Nephron progenitor cell (in vitro differentiated cells): ENCODE results near the gene INPP5F.
"Not testable (repeated sequence)": the region's sequence is repeated elsewhere in the genome, so short reads cannot be mapped to it uniquely, and the experiment has no call there.

Source experiments
- DNase-seq: peaks from one replicate; pipeline ENCODE4 v3.0.0; 2021
- H3K27ac Mint-ChIP-seq: 2 replicates; pipeline ENCODE4 v1.8.0; 2021; ENCODE audit warnings: mild to moderate bottlenecking, moderate library complexity, mixed read lengths
- H3K27me3 Mint-ChIP-seq: 2 replicates; pipeline ENCODE4 v1.8.0; 2021; ENCODE audit warnings: mild to moderate bottlenecking, low read depth, mixed read lengths; ENCODE audit not compliant: poor library complexity
- H3K36me3 Mint-ChIP-seq: 2 replicates; pipeline ENCODE4 v1.8.0; 2021; ENCODE audit warnings: low read depth, mixed read lengths
- H3K4me1 Mint-ChIP-seq: 2 replicates; pipeline ENCODE4 v1.8.0; 2021; ENCODE audit warnings: mixed read lengths
- H3K4me3 Mint-ChIP-seq: 2 replicates; pipeline ENCODE4 v1.8.0; 2021; ENCODE audit warnings: mild to moderate bottlenecking, moderate library complexity, mixed read lengths
- H3K9me3 Mint-ChIP-seq: 2 replicates; pipeline ENCODE4 v1.8.0; 2021; ENCODE audit warnings: mild to moderate bottlenecking, moderate library complexity, mixed read lengths
- TF ChIP-seq, protein P1 (sequence below): fragments of 200-600 bp; sonication (generic); IDR thresholded peaks from 2 replicates; pipeline ENCODE4 v1.5.0; 2021; ENCODE audit warnings: antibody characterized with exemption

Gene INPP5F

GRCh38 chr10:119784340-119785067 lies 58.7 kb downstream of the INPP5F start:
- Mint-ChIP-seq H3K27ac (no peak overlapping the region), H3K4me3 (no peak overlapping the region), H3K36me3 (peaks cover 9% of the 10 kb centered on the region), H3K27me3 (peaks cover 2% of the 10 kb centered on the region), H3K9me3 (no peaks in the 10 kb centered on the region), H3K4me1 (peaks cover 21% of the 10 kb centered on the region)
- DNase-seq, result no peak
- TF ChIP-seq, protein P1, sequence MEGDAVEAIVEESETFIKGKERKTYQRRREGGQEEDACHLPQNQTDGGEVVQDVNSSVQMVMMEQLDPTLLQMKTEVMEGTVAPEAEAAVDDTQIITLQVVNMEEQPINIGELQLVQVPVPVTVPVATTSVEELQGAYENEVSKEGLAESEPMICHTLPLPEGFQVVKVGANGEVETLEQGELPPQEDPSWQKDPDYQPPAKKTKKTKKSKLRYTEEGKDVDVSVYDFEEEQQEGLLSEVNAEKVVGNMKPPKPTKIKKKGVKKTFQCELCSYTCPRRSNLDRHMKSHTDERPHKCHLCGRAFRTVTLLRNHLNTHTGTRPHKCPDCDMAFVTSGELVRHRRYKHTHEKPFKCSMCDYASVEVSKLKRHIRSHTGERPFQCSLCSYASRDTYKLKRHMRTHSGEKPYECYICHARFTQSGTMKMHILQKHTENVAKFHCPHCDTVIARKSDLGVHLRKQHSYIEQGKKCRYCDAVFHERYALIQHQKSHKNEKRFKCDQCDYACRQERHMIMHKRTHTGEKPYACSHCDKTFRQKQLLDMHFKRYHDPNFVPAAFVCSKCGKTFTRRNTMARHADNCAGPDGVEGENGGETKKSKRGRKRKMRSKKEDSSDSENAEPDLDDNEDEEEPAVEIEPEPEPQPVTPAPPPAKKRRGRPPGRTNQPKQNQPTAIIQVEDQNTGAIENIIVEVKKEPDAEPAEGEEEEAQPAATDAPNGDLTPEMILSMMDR, result no peak

GRCh38 chr10:119786117-119786769 lies 60.4 kb downstream of the INPP5F start:
- H3K9me3 Mint-ChIP-seq, result no peaks in the 10 kb centered on the region
- H3K27ac Mint-ChIP-seq, result no peak overlapping the region
- TF ChIP-seq, protein P1, result no peak
- H3K36me3 Mint-ChIP-seq, result peaks cover 7% of the 10 kb centered on the region
- peaks cover 5% of the 10 kb centered on the region for H3K27me3 Mint-ChIP-seq
- no peak for DNase-seq
- H3K4me1 Mint-ChIP-seq, result peaks cover 26% of the 10 kb centered on the region
- no peak overlapping the region for H3K4me3 Mint-ChIP-seq

- H3K27ac Mint-ChIP-seq, DNase-seq, H3K4me3 Mint-ChIP-seq, H3K27me3 Mint-ChIP-seq, H3K4me1 Mint-ChIP-seq: not testable (repeated sequence)
- Mint-ChIP-seq H3K36me3 (peaks cover 54% of the 10 kb centered on the region), H3K9me3 (peaks cover 17% of the 10 kb centered on the region)
These were observed 69.3 kb downstream of the INPP5F start for GRCh38 chr10:119795101-119795500.

- Mint-ChIP-seq H3K9me3 (peaks cover 17% of the 10 kb centered on the region), H3K27me3 (no peaks in the 10 kb centered on the region), H3K27ac (no peak overlapping the region), H3K4me3 (no peak overlapping the region), H3K4me1 (no peaks in the 10 kb centered on the region), H3K36me3 (peaks cover 54% of the 10 kb centered on the region)
- TF ChIP-seq, protein P1, result no peak
- no peak for DNase-seq
These were observed 70.2 kb downstream of the INPP5F start for GRCh38 chr10:119796039-119796438.

DNA sequence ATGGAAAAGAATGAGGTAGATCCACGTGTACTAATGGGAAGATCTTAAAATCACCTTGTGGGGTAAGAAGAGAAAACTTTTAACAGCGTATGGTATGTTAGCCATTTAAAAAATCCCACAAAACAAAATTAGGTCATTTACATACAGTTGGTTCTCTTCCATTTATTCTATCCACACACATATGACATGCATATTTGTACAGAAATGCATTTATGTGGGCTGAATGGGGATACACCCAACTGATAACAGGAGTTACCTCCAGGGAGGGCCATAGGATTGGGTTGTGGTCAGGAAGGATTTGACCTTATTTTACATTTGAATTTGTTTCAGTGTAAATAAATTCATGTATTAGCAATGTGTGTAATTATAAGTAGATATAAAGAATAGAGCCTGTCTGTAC lies 75.3 kb downstream of the INPP5F start:
- H3K27me3 Mint-ChIP-seq, result no peaks in the 10 kb centered on the region
- peaks cover 4% of the 10 kb centered on the region for H3K9me3 Mint-ChIP-seq
- peaks cover 6% of the 10 kb centered on the region for H3K4me1 Mint-ChIP-seq

GRCh38 chr10:119801998-119802538 lies 76.2 kb downstream of the INPP5F start:
- Mint-ChIP-seq H3K9me3 (no peaks in the 10 kb centered on the region), H3K27me3 (no peaks in the 10 kb centered on the region), H3K36me3 (peaks cover 35% of the 10 kb centered on the region), H3K4me1 (peaks cover 6% of the 10 kb centered on the region), H3K4me3 (no peak overlapping the region), H3K27ac (peak overlapping the region; percentile 66)
- DNase-seq, result no peak
- TF ChIP-seq, protein P1, result no peak

More for the DNA sequence above, 75.3 kb downstream of the INPP5F start:
- no peak for DNase-seq
- TF ChIP-seq, protein P1, result no peak
- peaks cover 43% of the 10 kb centered on the region for H3K36me3 Mint-ChIP-seq
- H3K27ac Mint-ChIP-seq, result no peak overlapping the region
- no peak overlapping the region for H3K4me3 Mint-ChIP-seq
